GM12892 (cell line): Measurements from ENCODE around the gene HACD2.

ENCODE experiments used
- POLR2A ChIP-seq: IDR thresholded peaks from 2 replicates; pipeline ENCODE4 v1.6.1; 2011; ENCODE audit warnings: low read depth, low read length, control low read depth
- POLR2AphosphoS5 ChIP-seq: IDR thresholded peaks from 2 replicates; pipeline ENCODE4 v1.6.1; 2011; ENCODE audit warnings: low read depth, low read length, control low read depth
- TAF1 ChIP-seq: IDR thresholded peaks from 2 replicates; pipeline ENCODE4 v1.6.1; 2011; ENCODE audit warnings: low read depth, mild to moderate bottlenecking, control low read depth, low read length, borderline replicate concordance

GRCh38 chr3:123571264-123571972 is 13.4 kb downstream of the HACD2 start:
- TF ChIP-seq POLR2AphosphoS5 (no peak), POLR2A (no peak), TAF1 (no peak)
